Testis (tissue), 3 donors: ENCODE results near the gene C5orf58. TPM values are rescaled to one million over a fixed set of nuclear protein-coding genes. Genes with fewer than 3 reads are reported as not detected.
A peak's percentile ranks its signal among the peaks of the same experiment; 100 is the strongest.

Experiments used
- DNase-seq: peaks from one replicate; pipeline ENCODE4 v3.0.0-alpha.2; 2019
- H3K27ac ChIP-seq, 2 donors: fragments of 200-600 bp; sonication (generic); one replicate each; pipeline ENCODE4 v1.5.1; 2019
- H3K27me3 ChIP-seq: fragments of 200-600 bp; sonication (generic); one replicate; pipeline ENCODE4 v1.5.1; 2019
- H3K36me3 ChIP-seq: fragments of 200-600 bp; sonication (generic); one replicate; pipeline ENCODE4 v1.5.1; 2017; ENCODE audit warnings: low read depth; ENCODE audit errors: missing control alignments
- H3K4me1 ChIP-seq: fragments of 200-600 bp; sonication (generic); one replicate; pipeline ENCODE4 v1.5.1; 2019
- H3K4me3 ChIP-seq, 2 donors: fragments of 200-600 bp; sonication (generic); one replicate each; pipeline ENCODE4 v1.5.1; 2017 to 2019
- H3K9me3 ChIP-seq: fragments of 200-600 bp; sonication (generic); one replicate; pipeline ENCODE4 v1.5.1; 2017
- POLR2A ChIP-seq: fragments of 450-650 bp; IDR thresholded peaks from one replicate; pipeline ENCODE4 v1.6.1; 2017; ENCODE audit warnings: antibody characterized with exemption, mild to moderate bottlenecking, moderate library complexity
- WGBS, 2 donors: methylation state at CpG; one replicate each; pipeline ENCODE4 v1.1.5; 2018; 5-methylcytosine and 5-hydroxymethylcytosine counted together
- intact Hi-C: fragments of 100-400 bp; cut with DNase I; formaldehyde crosslinking; loops from one replicate; pipeline ENCODE4 v1.15.1; 2023; ENCODE audit warnings: low total_unique reads
- polyA plus RNA-seq: library from polyadenylated mRNA; stranded (reverse); fragments of 350-450 nt; fragmentation: Illumina TruSeq; extraction: RNeasy Lipid Tissue Mini Kit (QIAGEN cat#74804); gene quantifications from one replicate; pipeline ENCODE4 v1.2.3, GENCODE V29; 2014; ENCODE audit warnings: low read depth, low replicate concordance; ENCODE audit not compliant: insufficient read depth
- total RNA-seq, 2 donors: library from RNA; depleted of rRNA; stranded (reverse); fragments of >200 nt; gene quantifications; one replicate each; pipeline ENCODE4 v1.2.3, GENCODE V29; 2016
- TF ChIP-seq, protein P1 (sequence below), 3 experiments: fragments of 450-650 bp in 2 of 3; fragments of 200-600 bp in 1 of 3; sonication (generic) in 1 of 3; IDR thresholded peaks; one replicate each; pipeline ENCODE4 v1.5.1; 2016 to 2019; ENCODE audit warnings: antibody characterized with exemption in 3 of 3, mild to moderate bottlenecking in 2 of 3, moderate library complexity in 1 of 3

Gene C5orf58
- total and polyA plus RNA-seq, 3 donors from 2014 or later: 40.9 to 266 (median 72.7) TPM

GRCh38 chr5:170286386-170286925 is 53.7 kb downstream of the C5orf58 start:
- 87 to 89% methylated on average over 3 of the region's 3 CpGs for WGBS, 2 donors
- Histone ChIP-seq H3K4me1 (peaks cover 8% of the 10 kb centered on the region), H3K4me3 (no peak overlapping the region), H3K27ac (no peak overlapping the region), H3K36me3 (no peaks in the 10 kb centered on the region), H3K27me3 (no peaks in the 10 kb centered on the region), H3K9me3 (no peaks in the 10 kb centered on the region)
- TF ChIP-seq POLR2A: no peak
- TF ChIP-seq, protein P1, sequence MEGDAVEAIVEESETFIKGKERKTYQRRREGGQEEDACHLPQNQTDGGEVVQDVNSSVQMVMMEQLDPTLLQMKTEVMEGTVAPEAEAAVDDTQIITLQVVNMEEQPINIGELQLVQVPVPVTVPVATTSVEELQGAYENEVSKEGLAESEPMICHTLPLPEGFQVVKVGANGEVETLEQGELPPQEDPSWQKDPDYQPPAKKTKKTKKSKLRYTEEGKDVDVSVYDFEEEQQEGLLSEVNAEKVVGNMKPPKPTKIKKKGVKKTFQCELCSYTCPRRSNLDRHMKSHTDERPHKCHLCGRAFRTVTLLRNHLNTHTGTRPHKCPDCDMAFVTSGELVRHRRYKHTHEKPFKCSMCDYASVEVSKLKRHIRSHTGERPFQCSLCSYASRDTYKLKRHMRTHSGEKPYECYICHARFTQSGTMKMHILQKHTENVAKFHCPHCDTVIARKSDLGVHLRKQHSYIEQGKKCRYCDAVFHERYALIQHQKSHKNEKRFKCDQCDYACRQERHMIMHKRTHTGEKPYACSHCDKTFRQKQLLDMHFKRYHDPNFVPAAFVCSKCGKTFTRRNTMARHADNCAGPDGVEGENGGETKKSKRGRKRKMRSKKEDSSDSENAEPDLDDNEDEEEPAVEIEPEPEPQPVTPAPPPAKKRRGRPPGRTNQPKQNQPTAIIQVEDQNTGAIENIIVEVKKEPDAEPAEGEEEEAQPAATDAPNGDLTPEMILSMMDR (IDR thresholded peaks at IDR 0.05): no peak
- no peak for DNase-seq
- intact Hi-C loops: no loop called here

GRCh38 chr5:170287532-170287931 is 54.7 kb downstream of the C5orf58 start:
- Histone ChIP-seq H3K4me3 (no peak overlapping the region), H3K27ac (no peak overlapping the region), H3K27me3 (no peaks in the 10 kb centered on the region), H3K4me1 (peaks cover 8% of the 10 kb centered on the region), H3K36me3 (no peaks in the 10 kb centered on the region), H3K9me3 (no peaks in the 10 kb centered on the region)
- WGBS, 2 donors: 13 to 39% methylated on average over 1 of the region's 1 CpG
- DNase-seq: peak; percentile 70
- TF ChIP-seq POLR2A: no peak
- TF ChIP-seq, protein P1 (IDR thresholded peaks at IDR 0.05): no peak
- intact Hi-C loops: no loop called here

DNA sequence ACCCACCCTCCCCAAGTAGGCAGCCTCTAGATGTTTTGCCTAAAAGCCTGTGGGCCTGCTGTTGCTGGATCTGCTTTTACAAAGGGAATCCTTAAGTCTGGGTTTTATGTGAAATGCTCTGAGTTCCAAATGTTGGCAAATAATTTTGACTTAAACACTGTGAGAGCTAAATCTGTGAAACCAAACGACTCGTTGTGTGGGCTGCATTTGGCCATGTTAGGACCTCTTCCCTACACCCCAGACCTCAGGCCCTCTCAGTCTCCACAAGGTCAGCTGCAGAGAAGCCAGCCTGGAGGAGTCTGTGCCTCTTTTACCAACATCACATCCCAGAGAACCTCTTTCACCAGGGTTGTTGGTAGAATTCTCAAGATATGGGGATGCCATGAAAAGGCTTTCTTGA is 55.4 kb downstream of the C5orf58 start:
- WGBS, 2 donors: 81 to 89% methylated on average over 2 of the region's 2 CpGs
- no peak overlapping the region for H3K27ac ChIP-seq
- peaks cover 8% of the 10 kb centered on the region for H3K4me1 ChIP-seq
- intact Hi-C loops: no loop called here
- no peak for DNase-seq
- H3K27me3 ChIP-seq: no peaks in the 10 kb centered on the region
- H3K36me3 ChIP-seq: no peaks in the 10 kb centered on the region
- H3K4me3 ChIP-seq: no peak overlapping the region
- TF ChIP-seq POLR2A: no peak
- TF ChIP-seq, protein P1 (IDR thresholded peaks at IDR 0.05): no peak
- H3K9me3 ChIP-seq: no peaks in the 10 kb centered on the region

DNA sequence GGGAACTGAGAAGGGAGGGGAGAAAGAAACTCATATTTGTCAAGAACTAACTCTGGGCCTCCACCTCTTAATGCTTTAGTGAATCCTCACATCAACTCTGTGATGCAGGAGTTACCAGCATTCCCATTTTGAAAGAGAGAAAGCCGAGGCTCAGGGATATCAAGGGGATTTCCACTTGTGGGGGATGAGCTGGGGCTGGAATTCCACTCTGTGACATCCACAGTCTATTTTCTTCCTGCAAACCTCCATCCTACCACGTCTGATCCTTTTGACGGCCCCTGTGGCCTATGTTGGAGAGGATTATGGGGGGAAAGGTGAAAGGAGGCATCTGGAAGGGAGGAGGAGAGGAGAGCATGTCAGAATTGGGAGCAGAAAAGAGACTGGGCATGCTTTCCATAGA is 55.8 kb downstream of the C5orf58 start:
- WGBS, 2 donors: 70 to 81% methylated on average over 3 of the region's 3 CpGs
- no peaks in the 10 kb centered on the region for H3K9me3 ChIP-seq
- intact Hi-C loops: no loop called here
- H3K36me3 ChIP-seq: no peaks in the 10 kb centered on the region
- no peak overlapping the region for H3K4me3 ChIP-seq
- H3K27ac ChIP-seq: no peak overlapping the region
- H3K27me3 ChIP-seq: no peaks in the 10 kb centered on the region
- H3K4me1 ChIP-seq: peaks cover 8% of the 10 kb centered on the region
- TF ChIP-seq, protein P1 (IDR thresholded peaks at IDR 0.05): no peak
- no peak for TF ChIP-seq POLR2A
- no peak for DNase-seq

DNA sequence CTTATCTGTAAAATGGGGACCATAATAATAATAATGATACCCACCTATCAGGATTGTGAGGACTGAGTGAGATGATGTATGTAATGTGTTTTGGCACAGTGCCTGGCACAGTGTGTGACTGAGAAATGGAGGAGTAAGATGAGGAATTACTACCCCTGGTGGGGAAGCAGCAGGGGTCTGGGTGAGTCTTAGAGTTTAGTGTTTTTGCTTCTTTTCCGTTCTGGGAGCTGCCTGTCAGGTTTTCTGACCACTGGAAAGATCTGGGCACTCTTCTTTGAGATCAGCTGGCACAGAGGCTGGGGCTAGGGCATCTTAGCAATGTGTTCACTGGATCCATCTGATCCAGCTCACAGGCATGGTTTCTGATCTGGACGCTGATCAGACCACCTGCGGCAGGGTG is 56.3 kb downstream of the C5orf58 start:
- 91 to 93% methylated on average over 3 of the region's 3 CpGs for WGBS, 2 donors
- H3K36me3 ChIP-seq: no peaks in the 10 kb centered on the region
- intact Hi-C loops: no loop called here

More for the DNA sequence above, 56.3 kb downstream of the C5orf58 start:
- no peak for DNase-seq
- H3K4me1 ChIP-seq: peaks cover 8% of the 10 kb centered on the region
- H3K4me3 ChIP-seq: no peak overlapping the region
- H3K27me3 ChIP-seq: no peaks in the 10 kb centered on the region
- TF ChIP-seq, protein P1 (IDR thresholded peaks at IDR 0.05): no peak
- no peak for TF ChIP-seq POLR2A
- no peak overlapping the region for H3K27ac ChIP-seq
- no peaks in the 10 kb centered on the region for H3K9me3 ChIP-seq
